NB4 (cell line): ENCODE results near the gene FMNL1.

ENCODE experiments used
- TF ChIP-seq, protein P1 (sequence below): IDR thresholded peaks from one replicate; pipeline ENCODE4 v1.5.1; 2012; ENCODE audit warnings: low read depth, low read length
- TF ChIP-seq, protein P2 (sequence below): IDR thresholded peaks from 2 replicates; pipeline ENCODE4 v1.6.1; 2011; ENCODE audit warnings: low read depth, low read length

DNA sequence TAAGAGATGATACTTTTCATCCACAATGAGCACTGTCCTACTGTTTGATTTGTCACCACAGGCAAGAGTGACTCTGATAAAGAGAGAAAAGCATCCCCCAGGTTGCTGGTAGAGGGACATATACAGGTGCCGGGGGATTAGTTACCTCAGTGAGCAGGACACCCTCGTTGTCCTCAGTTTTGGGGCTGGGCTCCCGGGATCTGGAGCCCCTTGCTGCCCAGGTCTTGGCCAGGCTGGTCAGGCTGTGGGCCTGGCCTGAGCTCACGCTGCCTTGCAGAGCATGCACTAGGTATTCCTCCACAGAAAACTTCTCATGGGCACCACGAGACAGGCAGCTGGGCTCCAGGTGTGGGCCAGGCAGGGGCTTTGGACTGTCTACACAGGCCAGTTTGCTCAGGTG lies 64.6 kb downstream of the FMNL1 start:
- TF ChIP-seq, protein P1, sequence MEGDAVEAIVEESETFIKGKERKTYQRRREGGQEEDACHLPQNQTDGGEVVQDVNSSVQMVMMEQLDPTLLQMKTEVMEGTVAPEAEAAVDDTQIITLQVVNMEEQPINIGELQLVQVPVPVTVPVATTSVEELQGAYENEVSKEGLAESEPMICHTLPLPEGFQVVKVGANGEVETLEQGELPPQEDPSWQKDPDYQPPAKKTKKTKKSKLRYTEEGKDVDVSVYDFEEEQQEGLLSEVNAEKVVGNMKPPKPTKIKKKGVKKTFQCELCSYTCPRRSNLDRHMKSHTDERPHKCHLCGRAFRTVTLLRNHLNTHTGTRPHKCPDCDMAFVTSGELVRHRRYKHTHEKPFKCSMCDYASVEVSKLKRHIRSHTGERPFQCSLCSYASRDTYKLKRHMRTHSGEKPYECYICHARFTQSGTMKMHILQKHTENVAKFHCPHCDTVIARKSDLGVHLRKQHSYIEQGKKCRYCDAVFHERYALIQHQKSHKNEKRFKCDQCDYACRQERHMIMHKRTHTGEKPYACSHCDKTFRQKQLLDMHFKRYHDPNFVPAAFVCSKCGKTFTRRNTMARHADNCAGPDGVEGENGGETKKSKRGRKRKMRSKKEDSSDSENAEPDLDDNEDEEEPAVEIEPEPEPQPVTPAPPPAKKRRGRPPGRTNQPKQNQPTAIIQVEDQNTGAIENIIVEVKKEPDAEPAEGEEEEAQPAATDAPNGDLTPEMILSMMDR, result no peak
- TF ChIP-seq, protein P2, sequence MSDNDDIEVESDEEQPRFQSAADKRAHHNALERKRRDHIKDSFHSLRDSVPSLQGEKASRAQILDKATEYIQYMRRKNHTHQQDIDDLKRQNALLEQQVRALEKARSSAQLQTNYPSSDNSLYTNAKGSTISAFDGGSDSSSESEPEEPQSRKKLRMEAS, result no peak
